ENCODE measurements around the gene SHISA2. TPM values are rescaled to one million over a fixed set of nuclear protein-coding genes. Genes with fewer than 3 reads are reported as not detected.

The SHISA2 gene
- total RNA-seq, 6 experiments from 2014 or later: not detected

GRCh38 chr13:26061947-26062346 is 10.1 kb upstream of the SHISA2 start:
- DNase-seq: peak; percentile 55
- Mint-ChIP-seq H3K4me1 (ENCODE audit: low read depth) (peaks cover 15% of the 10 kb centered on the region; the same call in 1 of the 2 replicates), H3K27me3 (ENCODE audit: insufficient read depth) (peaks cover 11% of the 10 kb centered on the region), H3K27ac (no peak overlapping the region), H3K9me3 (no peaks in the 10 kb centered on the region), H3K36me3 (ENCODE audit: low read depth) (no peaks in the 10 kb centered on the region), H3K4me3 (no peak overlapping the region)
- TF ChIP-seq CTCF (IDR thresholded peaks at IDR 0.05): no peak

GRCh38 chr13:26061256-26061655 is 9.4 kb upstream of the SHISA2 start:
- H3K9me3 Mint-ChIP-seq: no peaks in the 10 kb centered on the region
- peaks cover 15% of the 10 kb centered on the region; the same call in 1 of the 2 replicates for H3K4me1 Mint-ChIP-seq (ENCODE audit: low read depth)
- no peaks in the 10 kb centered on the region for H3K36me3 Mint-ChIP-seq (ENCODE audit: low read depth)
- no peak overlapping the region for H3K27ac Mint-ChIP-seq
- H3K4me3 Mint-ChIP-seq: no peak overlapping the region
- no peak for DNase-seq
- TF ChIP-seq CTCF (IDR thresholded peaks at IDR 0.05): no peak
- H3K27me3 Mint-ChIP-seq (ENCODE audit: insufficient read depth): peaks cover 7% of the 10 kb centered on the region

DNA sequence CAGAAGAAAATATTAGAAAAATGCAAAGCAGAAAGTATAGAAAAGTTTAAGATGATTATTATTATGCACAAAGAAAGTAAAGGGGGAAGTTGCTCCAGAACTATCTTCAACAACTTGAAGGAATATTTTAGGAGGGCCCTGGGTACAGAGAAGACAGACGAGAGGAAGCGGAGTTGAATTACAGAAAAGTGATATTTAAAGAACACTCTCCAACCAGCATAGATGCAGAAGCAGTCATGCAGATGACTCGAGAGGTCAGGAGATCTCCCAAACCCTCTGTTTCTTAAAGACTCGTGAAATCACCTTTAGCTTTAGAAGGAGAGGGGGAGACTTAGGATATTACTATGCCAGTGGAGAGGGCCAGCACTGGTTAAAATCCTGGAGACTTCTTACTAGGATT is 8.5 kb upstream of the SHISA2 start:
- H3K27ac Mint-ChIP-seq: no peak overlapping the region
- no peak overlapping the region for H3K4me3 Mint-ChIP-seq
- peaks cover 15% of the 10 kb centered on the region; the same call in 1 of the 2 replicates for H3K4me1 Mint-ChIP-seq (ENCODE audit: low read depth)
- H3K36me3 Mint-ChIP-seq (ENCODE audit: low read depth): no peaks in the 10 kb centered on the region
- no peak for TF ChIP-seq CTCF (IDR thresholded peaks at IDR 0.05)
- DNase-seq: no peak
- H3K27me3 Mint-ChIP-seq (ENCODE audit: insufficient read depth): peaks cover 7% of the 10 kb centered on the region
- H3K9me3 Mint-ChIP-seq: no peaks in the 10 kb centered on the region

DNA sequence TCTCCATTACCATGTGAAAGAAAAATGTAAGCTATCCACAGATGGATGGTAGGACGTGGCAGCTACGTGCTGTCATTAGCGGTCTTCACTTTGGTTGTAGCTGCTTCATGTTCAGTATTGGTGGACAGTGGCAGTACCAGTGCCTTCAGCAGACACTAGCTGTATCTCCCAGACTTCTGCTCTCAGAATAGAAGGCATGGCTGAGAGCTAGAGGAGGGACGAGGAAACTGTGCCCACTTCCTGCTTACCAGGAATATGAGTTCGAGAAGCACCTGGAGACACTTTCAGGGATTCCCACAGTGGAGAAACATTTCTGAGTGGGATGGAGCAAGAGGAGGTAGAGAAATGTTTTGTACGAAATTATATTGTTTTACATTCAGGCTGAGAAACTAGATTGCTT is 6.9 kb upstream of the SHISA2 start:
- DNase-seq: no peak
- peaks cover 15% of the 10 kb centered on the region; the same call in 1 of the 2 replicates for H3K4me1 Mint-ChIP-seq (ENCODE audit: low read depth)
- no peaks in the 10 kb centered on the region for H3K9me3 Mint-ChIP-seq

DNA sequence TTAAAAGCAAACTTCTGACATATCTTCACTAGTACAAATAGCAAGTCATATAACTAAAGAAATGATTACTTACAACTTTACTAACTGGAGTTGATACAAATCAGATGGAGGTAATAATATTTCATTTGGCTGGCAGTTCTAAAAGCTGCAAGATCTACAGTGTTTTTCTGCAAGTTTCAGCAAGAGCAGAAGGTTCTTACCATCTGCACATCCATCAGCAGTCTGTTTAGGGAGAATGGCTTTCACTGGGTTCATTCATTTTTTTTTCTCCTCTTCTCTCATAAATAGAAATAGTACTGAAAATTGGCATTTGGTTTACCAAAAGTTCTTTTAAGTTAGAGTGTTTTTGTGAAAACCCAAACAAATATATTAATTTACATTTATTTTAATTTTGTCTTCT is 3.1 kb upstream of the SHISA2 start:
- Mint-ChIP-seq H3K4me1 (ENCODE audit: low read depth) (no peaks in the 10 kb centered on the region), H3K27me3 (ENCODE audit: insufficient read depth) (peaks cover 14% of the 10 kb centered on the region), H3K4me3 (no peak overlapping the region), H3K27ac (no peak overlapping the region), H3K9me3 (no peaks in the 10 kb centered on the region), H3K36me3 (ENCODE audit: low read depth) (no peaks in the 10 kb centered on the region)
- no peak for TF ChIP-seq CTCF (IDR thresholded peaks at IDR 0.05)
- no peak for DNase-seq

More for the DNA sequence above, 6.9 kb upstream of the SHISA2 start:
- Mint-ChIP-seq H3K27ac (no peak overlapping the region), H3K4me3 (no peak overlapping the region), H3K36me3 (ENCODE audit: low read depth) (no peaks in the 10 kb centered on the region), H3K27me3 (ENCODE audit: insufficient read depth) (peaks cover 3% of the 10 kb centered on the region; the same call in 1 of the 2 replicates)
- TF ChIP-seq CTCF (IDR thresholded peaks at IDR 0.05): no peak

All from HFFc6 (cell line).